ENCODE results near the gene ANKRD13D.

DNA sequence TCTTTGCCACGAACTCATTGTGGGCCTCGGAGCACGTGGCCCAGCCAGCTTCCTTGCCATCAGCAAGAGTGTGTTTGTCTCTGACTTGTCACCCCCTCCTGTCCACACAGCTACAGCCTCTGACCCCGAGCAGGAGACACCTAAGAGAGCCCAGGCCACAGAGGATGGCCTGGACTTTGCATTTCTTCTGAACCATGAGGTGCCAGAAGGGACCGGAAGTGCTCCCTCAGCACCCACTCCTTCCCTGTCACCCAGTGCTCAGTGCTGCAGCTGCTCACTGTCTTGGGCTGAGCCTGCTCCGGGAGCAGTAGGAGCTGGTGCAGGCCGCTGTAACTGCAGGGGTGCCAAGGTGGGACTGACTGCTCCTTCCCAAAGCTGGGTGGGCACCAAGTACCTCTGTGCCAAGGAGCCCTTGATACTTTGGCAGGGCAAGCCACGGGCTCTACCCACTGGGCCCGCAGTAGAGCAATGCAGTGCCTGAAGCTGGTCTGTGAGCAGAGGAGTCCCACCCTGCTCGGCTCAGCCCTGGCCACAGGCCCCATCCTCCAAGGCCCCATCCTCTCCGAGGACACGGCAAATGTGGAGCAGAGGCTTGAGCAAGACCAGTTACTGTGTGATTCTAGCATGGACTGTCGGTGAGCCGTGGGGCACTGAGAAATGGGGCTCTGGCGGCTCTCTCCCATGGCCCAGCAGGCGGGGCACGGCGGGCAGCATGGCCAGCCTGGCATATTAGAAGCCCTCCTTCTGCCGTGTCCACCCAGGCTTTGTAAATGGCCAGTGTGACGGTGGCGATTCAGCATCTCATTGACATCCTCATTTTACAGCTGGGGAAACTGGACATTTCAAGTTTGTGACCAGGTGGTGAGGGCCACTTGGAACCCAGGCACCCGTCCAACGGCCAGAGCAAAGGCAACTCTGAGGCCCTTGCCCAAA is 16.5 kb upstream of the ANKRD13D start:
- TF ChIP-seq EP300 (IDR thresholded peaks at IDR 0.05; ENCODE audit: low read depth), result no peak
- TF ChIP-seq, protein P1, sequence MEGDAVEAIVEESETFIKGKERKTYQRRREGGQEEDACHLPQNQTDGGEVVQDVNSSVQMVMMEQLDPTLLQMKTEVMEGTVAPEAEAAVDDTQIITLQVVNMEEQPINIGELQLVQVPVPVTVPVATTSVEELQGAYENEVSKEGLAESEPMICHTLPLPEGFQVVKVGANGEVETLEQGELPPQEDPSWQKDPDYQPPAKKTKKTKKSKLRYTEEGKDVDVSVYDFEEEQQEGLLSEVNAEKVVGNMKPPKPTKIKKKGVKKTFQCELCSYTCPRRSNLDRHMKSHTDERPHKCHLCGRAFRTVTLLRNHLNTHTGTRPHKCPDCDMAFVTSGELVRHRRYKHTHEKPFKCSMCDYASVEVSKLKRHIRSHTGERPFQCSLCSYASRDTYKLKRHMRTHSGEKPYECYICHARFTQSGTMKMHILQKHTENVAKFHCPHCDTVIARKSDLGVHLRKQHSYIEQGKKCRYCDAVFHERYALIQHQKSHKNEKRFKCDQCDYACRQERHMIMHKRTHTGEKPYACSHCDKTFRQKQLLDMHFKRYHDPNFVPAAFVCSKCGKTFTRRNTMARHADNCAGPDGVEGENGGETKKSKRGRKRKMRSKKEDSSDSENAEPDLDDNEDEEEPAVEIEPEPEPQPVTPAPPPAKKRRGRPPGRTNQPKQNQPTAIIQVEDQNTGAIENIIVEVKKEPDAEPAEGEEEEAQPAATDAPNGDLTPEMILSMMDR (IDR thresholded peaks at IDR 0.05), result no peak
- no peak for TF ChIP-seq POLR2AphosphoS5 (IDR thresholded peaks at IDR 0.05)

All from transverse colon (tissue), 4 donors.